HG03280 (cell line): Measurements from ENCODE around the gene RGS14.
"Not testable (repeated sequence)": the region's sequence is repeated elsewhere in the genome, so short reads cannot be mapped to it uniquely, and the experiment has no call there.

ENCODE experiments used
- ATAC-seq: cut with Tn5 transposase; IDR thresholded peaks from one replicate; pipeline ENCODE4 v1.9.1; 2021; ENCODE audit warnings: mild to moderate bottlenecking, moderate library complexity; ENCODE audit not compliant: unreplicated experiment

Gene RGS14

DNA sequence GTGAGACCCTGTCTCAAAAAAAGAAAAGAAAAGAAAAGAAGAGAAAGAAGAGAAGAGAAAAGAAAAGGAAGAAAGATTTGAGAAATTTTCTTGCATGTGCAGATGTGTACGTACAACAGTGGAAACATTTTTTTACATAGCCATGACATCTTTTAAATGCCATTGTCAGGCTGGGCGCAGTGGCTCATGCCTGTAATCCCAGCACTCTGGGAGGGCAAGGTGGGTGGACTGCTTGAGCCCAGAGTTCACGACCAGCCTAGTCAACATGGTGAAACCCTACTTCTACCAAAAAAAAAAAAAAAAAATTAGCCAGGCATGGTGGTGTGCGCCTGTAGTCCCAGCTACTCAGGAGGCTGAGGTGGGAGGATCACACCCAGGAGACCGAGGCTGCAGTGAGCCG, 12.8 kb upstream of the RGS14 start:
- no peak for ATAC-seq

DNA sequence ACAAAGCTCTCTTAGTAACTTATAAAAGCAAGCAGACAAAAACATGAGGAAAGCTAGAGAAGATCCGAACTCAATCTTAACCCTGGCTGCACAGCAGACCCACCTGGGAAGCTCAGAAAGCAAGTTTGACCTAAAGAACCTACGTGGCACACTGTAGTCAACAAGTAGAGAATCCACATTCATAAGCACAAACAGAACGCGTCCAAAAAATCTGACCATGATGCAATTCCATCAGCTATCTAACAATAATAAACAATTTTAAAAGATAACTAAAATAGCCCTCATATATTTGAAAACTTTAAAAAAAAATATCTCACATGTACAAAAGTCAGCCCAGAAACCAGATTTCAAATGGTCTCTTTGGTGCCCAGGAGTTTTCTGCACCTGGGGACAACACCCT, 10.9 kb upstream of the RGS14 start:
- ATAC-seq: no peak

DNA sequence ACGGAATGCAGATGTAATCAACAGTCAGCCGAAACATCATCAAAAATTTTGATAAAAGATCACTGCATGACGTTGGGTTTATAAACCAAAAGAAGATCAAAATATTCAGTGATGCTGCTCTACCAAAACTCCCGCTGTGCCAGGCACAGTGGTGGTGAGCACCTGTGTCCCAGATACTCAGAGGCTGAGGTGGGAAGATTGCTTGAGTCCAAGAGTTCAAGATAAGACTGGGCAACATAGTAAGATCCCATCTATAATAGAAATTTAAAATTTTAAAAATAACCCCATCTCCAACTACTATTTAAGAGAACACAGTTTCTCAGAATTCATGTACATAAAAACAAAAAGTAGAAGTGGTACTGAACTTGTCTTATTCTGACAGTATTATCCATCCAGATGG, 10.0 kb upstream of the RGS14 start:
- ATAC-seq: no peak

DNA sequence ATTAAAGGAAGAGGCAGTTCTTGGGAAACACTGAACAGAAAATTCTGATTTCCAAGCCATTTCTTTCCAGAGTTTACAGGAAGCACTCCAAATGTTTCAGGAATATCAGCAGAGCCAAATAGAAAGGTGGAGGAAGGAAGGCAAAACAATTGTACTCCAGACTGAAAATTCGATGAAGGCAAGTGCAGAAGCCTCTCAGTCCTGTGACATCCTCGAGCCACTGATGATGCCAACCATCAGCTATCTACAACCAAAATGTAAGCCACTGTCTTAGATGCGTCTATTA, 8.4 kb upstream of the RGS14 start:
- ATAC-seq: no peak

DNA sequence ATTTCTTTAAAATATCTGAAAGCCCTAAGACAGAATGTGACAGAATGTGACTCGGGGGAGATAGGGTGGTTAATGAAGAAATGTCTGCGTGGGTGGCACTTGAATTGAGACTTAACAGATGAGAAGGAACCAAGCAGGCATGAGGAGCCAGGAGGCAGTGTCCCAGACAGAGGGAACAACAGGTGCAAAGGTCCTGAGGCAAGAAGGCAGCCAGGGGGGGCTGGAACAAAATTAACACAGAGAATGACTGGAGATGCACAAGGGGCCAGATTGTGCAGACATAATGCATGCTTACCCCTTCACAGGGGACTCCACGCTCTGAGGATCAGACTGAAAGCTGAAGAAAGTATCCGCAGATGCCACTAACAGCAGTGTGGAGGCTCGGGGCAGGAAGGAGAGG, 8.0 kb upstream of the RGS14 start:
- ATAC-seq: no peak

DNA sequence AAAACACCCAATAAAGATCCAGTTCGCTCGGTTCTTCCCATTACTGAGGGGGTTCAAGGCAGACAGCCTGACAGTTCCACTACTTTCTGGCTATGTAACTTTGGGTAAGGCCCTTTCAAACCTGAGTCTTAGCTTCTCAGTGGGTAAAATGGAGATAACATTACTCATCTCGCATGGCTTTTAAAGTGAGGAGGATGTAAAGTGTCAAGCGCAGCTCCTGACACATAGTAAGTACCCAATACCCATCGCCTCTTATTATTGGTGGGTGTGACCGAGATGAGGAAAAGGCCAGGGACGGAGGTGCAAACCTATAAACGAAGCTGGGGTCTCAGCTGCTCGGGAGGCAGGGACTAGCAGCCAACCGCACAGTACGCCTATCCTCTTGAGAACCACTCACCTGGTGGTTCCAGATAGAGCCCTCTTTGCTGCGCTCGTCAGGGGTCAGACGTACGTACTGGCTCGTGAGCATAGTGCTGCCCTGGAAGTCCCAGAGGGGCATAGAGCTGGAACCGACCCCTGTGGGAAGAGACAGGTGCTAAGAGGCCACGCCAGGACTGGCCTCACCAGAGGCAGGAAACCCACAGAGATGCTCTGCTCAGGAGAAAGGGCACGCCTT, 6.8 kb upstream of the RGS14 start:
- ATAC-seq: no peak

DNA sequence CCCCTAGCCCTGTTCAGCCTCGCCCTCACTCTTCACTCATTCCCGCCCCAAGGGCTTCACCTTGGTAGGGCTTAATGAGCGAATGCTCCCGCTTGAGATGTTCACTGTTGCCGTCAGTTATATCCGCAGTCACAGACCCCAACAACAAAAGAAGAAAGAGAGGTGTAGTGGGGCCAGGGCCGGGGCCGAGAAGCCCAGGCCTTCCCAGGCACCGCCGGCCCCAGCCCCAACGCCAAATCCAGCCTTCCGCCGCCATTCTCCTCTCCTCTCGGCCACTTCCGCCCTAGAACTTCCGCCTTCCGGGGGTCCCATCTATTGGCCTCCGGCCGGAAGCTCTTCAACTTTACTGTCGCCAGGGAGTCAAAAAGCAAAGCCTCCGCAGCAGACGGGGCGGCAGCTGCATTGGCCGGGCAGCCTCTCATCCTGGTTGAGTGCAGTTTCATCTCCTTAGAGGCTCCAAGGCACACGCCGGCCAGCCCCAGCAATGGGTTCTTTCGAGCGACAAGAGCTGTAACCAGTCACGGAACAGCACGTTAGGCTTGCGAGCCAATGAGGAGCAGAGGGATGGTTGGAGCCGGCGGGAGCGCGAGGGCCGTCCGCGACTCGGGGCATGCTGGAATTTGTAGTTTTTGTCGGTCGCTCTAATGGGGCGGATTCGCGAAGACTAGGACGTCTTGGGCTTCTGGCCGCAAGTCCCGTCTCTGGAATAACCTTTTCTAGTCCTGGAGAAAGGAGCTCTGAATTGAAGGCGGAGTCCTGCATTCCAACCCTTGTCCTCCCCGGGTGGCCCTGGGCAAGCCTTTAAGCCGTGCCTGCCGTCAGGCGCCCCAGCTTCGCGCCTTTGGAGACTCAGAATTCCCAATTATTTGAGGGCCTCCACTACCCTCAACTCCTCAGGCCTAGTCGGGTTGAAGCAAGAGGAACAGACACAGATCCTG, 6.1 kb upstream of the RGS14 start, which contains the start of gene LMAN2:
Gene LMAN2, minus strand, starts transcription at position 277 of the 938 bp plus-strand sequence. Its CDS starts 21 bp downstream, at position 256.
- ATAC-seq: peak; percentile 95

DNA sequence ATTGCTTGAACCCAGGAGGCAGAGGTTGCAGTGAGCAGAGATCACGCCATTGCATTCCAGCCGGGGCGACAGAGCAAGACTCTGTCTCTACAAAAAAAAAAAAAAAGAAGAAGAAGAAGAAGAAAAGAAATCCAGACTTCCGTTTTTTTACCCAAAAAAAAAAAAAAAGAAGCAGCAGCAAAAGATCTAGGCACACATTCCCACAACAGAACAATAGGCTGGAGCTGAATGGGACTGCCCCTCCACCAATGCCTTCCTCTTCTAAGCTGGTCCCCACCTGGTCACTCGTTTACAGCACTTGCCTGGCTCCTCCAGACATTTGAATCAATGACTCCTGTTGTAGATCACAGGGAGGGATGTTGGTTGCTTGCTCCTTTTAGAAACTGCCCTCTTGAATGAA, 4.6 kb upstream of the RGS14 start:
- no peak for ATAC-seq

DNA sequence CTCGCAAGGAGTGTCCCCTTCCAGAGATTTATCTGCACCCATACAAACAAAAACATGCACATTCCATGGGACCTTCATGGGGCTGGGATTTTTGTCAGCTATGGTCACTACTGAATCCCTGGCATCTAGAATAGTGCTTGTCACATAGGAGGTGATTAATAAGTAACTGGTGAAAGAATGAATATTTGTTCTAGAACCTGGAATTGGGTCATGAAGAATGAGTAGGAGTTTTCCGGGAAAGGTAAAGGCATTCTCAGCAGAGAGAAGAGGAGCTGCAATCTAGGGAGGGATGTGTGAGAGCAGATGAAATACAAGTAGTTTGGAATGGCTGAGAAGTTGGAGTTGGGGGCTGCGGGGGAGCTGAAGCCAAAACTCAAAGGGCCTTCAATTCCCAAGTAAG, 3.5 kb upstream of the RGS14 start:
- no peak for ATAC-seq

DNA sequence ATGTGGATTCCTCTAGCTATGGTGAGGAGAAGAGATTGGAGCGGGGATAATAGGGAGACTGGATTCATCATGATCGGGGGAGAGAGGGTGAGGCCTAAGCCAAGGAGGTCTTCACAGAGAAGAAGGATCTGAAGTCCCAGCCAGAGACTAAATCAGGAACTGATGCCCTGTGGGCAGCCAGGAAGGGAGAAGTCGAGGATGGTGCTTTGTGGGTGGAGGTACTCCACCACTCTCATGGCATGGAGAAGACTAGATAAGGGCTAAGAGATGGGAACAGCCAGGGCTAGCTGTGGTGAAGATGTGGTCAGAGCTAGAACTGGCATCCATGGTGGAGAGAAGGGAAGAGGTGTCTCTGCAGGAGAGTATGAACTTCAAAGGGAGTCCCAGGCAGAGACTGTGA, 3.0 kb upstream of the RGS14 start:
- ATAC-seq: no peak

DNA sequence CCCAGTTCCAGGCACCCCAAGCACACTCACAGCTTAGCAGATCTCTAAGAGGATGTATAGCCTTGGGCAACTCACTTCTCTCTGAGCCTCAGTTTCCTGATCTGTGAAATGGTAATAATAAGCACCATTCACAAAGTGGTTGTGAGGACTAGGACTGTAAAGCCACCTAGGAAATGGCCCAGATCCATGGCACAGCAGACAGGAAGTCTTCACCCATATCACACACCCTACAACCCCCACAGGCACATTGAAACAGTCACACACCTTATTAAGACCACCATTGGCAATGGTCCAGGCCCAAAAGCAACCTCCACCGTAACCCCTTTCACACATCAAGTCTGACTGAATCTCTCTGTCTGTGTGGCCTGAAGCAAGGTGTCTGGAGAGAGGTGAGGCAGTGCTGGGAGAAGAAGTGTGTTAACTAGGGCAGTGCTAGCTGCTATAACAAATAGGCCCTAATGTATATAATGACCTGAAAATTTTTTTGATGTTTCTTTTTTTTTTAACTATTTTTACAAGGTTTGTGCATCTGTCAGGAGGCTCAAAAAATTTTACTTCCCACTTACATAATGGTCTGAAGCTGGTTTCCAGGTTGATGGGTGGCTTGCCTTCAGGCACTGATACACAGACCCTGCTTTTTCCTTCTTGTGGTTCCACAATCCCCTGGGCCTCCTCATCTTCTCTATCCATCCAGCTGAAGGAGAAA, 2.4 kb upstream of the RGS14 start:
- ATAC-seq: no peak

DNA sequence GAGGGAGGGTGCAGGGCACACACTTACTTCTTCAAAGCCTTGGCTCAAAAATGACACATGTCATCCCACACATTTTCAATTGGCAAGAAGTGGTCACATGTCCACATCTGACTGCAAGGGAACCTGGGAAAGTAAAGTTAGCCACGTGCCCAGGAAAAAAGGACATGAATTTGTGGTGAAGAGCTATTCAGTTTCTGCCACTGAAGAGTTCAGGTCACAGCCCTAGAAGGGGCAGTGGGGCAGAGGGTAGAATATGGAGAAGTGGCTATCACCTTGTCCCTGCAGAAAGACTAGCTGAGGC, 1.9 kb upstream of the RGS14 start:
- ATAC-seq: no peak

DNA sequence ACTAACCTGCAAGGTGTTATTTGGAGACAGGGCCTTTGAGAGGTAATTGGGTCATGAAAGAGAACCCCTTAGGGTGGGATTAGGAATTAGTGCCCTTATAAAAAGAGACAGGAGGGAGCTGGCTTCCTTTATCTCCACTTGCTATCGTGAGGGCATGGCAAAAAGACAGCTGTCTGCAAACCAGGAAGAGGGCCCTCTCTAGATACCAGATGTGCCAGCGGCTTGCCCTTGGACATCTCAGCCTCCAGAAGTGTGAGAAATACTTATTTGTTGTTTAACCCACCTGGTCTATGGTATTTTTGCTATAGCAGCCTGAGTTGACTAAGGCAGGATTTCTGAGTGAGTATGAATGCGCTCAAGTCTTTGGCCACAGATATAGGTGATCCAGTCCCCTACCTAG, 978 bp upstream of the RGS14 start:
- no peak for ATAC-seq

DNA sequence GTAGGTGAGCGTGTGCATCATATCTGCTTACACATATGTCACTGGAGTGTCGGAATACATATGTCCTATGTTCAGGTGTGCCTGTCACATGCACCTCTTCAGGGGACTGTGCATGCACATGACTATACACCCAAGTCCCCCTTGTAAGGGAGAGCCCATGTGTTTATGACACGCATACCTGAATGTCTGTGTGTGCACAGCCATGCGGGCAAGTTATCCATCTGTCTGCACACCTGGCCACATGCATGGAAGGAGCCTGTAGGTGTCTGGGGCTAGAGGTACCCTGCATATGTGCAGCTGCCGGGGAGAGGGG, 622 bp upstream of the RGS14 start:
- ATAC-seq: peak; percentile 11

DNA sequence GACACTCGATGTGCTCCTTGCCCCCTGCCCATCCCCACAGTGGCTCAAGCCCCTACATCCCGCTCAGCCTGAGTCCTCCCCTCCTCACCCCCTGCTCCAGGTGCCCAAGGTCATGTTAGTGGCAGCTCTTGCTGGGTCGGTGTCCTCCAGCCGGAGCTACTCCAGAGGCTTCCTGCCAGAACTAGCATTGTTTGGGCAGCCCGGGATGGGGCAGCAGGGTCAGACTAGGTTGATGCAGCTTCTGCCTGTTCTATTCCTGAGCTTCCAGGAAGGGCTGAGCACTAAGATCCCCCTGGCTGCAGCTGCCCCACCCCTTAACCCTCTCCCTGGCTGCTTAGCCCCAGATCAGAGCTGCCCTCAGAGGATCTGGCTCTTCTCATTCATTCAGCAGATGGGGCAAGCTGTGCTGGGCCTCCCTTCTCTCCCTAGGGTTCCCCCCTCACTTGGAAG, 671 bp downstream of the RGS14 start:
- ATAC-seq: no peak

DNA sequence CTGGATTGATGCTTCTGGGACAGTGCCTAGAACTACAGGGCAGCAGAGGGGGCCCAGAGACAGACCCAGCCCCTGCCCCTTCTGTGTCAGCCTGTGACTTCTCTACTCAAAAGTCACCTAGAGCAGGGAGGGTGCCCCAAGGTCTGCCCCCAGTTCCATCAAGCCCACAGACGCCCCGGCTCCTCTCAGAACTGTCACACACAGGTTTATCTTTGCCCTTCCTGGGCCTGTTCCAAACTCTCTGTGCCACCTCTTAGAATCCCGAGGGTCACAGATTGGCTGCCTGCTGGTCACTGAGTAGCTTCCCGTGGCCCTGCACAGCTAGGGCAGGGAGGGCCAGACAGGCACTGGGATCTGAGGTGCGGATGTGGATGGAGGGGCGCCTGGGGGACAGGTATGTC, 1.7 kb downstream of the RGS14 start:
- no peak for ATAC-seq

DNA sequence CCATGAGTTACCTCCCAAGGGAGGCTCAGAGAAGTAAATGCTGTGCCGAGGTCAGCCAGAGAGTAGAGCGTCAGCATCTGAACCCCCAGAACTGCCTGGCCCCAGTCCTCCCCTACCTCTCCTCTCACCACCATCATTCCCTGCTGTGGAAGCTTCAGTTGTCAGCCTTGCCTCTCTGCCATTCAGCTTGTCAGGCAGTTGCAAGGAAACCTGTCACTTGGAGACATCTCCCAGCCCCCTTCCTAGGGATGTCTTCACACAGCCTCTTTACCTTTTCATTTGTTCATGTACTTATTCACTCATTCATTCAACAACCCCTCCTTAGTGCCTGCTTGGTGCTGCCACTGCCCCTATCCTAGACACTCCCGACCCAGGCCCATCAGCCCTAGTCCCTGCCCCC, 2.1 kb downstream of the RGS14 start:
- no peak for ATAC-seq

DNA sequence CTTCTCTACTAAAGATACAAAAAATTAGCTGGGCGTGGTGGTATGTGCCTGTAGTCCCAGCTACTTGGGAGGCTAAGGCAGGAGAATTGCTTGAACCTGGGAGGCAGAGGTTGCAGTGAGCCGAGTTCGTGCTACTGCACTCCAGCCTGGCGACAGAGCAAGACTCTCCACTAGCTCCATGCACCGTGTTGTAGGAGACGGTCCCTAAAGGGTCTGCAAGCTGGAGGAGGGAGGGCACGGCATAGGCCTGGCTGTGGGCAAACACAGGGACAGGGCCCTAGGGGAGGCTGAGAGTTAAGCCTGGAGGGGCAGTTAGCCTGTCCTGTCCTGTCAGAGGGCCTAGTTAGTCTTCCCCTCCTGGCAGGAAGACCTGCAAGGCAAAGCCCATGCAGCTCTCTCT, 3.0 kb downstream of the RGS14 start:
- ATAC-seq: not testable (repeated sequence)

DNA sequence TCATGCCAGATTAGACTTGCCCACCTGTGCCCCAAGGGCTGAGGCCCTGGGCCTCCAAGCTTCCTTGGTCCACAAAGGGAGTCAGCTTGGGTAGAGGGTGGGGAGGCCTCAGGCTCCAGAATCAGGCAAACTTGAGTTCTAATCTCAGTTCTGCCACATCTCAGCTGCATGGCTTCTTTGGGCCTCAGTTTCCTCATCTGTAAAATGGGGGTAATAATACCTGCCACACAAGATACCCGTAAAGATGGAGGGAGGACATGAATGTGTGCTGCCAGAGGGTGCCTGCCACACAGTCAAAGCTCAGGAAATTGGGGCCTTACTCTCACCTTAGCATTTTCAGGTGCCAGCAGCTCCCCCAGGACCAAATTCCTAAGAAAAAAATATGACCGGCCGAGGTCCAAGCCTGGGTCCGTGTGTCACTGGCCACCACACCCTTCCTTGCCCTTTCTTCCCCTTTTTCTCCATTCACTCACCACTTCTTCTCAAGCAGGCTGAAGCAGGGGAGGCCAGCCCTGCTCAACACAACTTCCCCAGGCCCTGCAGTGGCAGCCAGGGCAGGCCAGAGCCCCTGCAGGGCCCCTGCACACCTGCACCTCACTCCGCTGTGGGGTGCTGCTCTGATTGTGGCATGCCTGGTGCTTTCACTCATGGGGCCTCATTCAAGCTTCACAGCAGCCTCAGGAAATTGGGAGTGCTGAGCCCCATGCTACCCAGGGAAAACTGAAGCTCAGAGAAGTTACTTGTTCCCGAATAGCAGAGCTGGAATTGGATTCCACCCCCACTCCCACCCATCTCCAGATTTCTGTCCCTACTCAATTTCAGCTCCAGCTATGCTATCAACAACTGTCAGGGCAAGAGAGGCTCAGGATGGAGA, 3.9 kb downstream of the RGS14 start:
- ATAC-seq: no peak

DNA sequence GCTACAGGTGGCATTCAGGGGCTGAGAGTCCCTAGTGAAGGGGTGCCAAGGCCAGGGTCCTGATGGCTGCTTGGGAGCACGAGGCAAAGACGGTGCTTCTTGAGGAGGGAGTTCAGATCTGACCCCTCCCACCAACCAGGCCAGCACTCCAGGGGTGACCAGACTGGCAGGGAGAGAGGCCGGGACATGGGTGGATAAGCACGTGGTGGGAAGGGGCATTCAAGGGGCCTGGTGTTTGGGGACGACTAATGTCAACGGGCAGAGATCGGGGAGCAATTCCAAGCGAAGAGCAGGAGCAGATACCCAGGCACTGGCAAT, 4.5 kb downstream of the RGS14 start:
- ATAC-seq: no peak
